K562 (cell line): Measurements from ENCODE around the gene NDUFA5. TPM values are rescaled to one million over a fixed set of nuclear protein-coding genes. Genes with fewer than 3 reads are reported as not detected.

Source experiments
- DNMT1 ChIP-seq: fragments of 450-650 bp; IDR thresholded peaks from 2 replicates; pipeline ENCODE4 v1.6.1; 2016; ENCODE audit warnings: antibody characterized with exemption, mild to moderate bottlenecking
- EWSR1 ChIP-seq: fragments of 450-650 bp; IDR thresholded peaks from 2 replicates; pipeline ENCODE4 v1.6.1; 2018; ENCODE audit warnings: borderline replicate concordance, mild to moderate bottlenecking, low read depth, moderate library complexity; ENCODE audit not compliant: partially characterized antibody
- HDAC1 ChIP-seq, 2 experiments: fragments of 450-650 bp; IDR thresholded peaks; 2 replicates each; pipeline ENCODE4 v1.6.1; 2016 to 2017; ENCODE audit warnings: inconsistent platforms in 1 of 2, mild to moderate bottlenecking in 1 of 2, moderate library complexity in 1 of 2
- KDM4B ChIP-seq, 2 experiments: fragments of 450-650 bp in 1 of 2; sonication (generic) in 1 of 2; IDR thresholded peaks; 2 replicates each; pipeline ENCODE4 v1.6.1; 2016 to 2017; ENCODE audit warnings: borderline replicate concordance in 2 of 2, antibody characterized with exemption in 1 of 2, low read depth in 1 of 2, mild to moderate bottlenecking in 1 of 2
- LEF1 ChIP-seq: fragments of 450-650 bp; IDR thresholded peaks from 2 replicates; pipeline ENCODE4 v1.6.1; 2016; ENCODE audit warnings: mild to moderate bottlenecking
- MAZ ChIP-seq, 2 experiments: fragments of 450-650 bp in 1 of 2; sonication (generic) in 1 of 2; formaldehyde crosslinking; IDR thresholded peaks in 1 of 2; conservative IDR thresholded peaks in 1 of 2; 2 replicates each; pipeline versions ENCODE4 v1.4.0 to v1.5.0; 2020; ENCODE audit warnings: mild to moderate bottlenecking in 1 of 2, missing genetic modification reagents in 1 of 2
- SMAD2 ChIP-seq: fragments of 150-350 bp; IDR thresholded peaks from 2 replicates; pipeline ENCODE4 v1.6.1; 2014; ENCODE audit warnings: low read depth, mild to moderate bottlenecking, low read length
- SP2 ChIP-seq: IDR thresholded peaks from 2 replicates; pipeline ENCODE4 v1.6.1; 2011; ENCODE audit warnings: mild to moderate bottlenecking, low read depth, low read length, moderate library complexity; ENCODE audit not compliant: poor library complexity, severe bottlenecking; ENCODE audit errors: extremely low read depth
- SREBF1 ChIP-seq: fragments of 150-350 bp; IDR thresholded peaks from 2 replicates; pipeline ENCODE4 v1.6.1; 2014; ENCODE audit warnings: antibody characterized with exemption, low read depth, low read length, borderline replicate concordance
- TAF15 ChIP-seq: fragments of 200-400 bp; formaldehyde crosslinking; IDR thresholded peaks from 2 replicates; pipeline ENCODE4 v1.6.1; 2017; ENCODE audit warnings: mild to moderate bottlenecking, low read depth, low read length, moderate library complexity
- TAL1 ChIP-seq: fragments of 450-650 bp; IDR thresholded peaks from 2 replicates; pipeline ENCODE4 v1.6.1; 2016; ENCODE audit warnings: mild to moderate bottlenecking
- ZBED1 ChIP-seq: IDR thresholded peaks from 2 replicates; pipeline ENCODE4 v1.6.1; 2014
- ZNF12 ChIP-seq: sonication (generic); formaldehyde crosslinking; IDR thresholded peaks from 2 replicates; pipeline ENCODE4 v1.4.0; 2020; ENCODE audit warnings: mild to moderate bottlenecking, missing genetic modification reagents
- ZNF408 ChIP-seq: fragments of 250-450 bp; sonication (Bioruptor Pico); IDR thresholded peaks from 2 replicates; pipeline ENCODE4 v1.4.0; 2020; ENCODE audit warnings: low read depth, mild to moderate bottlenecking, moderate library complexity
- polyA plus RNA-seq, 8 experiments: library from polyadenylated mRNA; depleted of rRNA in 4 of 8; stranded (reverse) in 5 of 8; unstranded in 3 of 8; fragments of >200 nt; fragmentation: Nextera tagmentation in 2 of 8; fragmentation: Illumina TruSeq in 1 of 8; extraction: Ambion mirVana in 2 of 8; extraction: Trizol in 1 of 8; gene quantifications; 2 replicates each; pipeline versions ENCODE4 v1.2.1 to v1.2.3, GENCODE V29; 2011 to 2014; ENCODE audit warnings: inconsistent platforms in 1 of 8, missing spikeins in 1 of 8
- total RNA-seq, 7 experiments: library from RNA; depleted of rRNA in 6 of 7; stranded (reverse); fragments of >200 nt in 6 of 7; fragmentation: Illumina TruSeq in 2 of 7; extraction: Trizol in 2 of 7; gene quantifications; 2 replicates each; pipeline versions ENCODE4 v1.2.1 to v1.2.3, GENCODE V29; 2011 to 2021; ENCODE audit warnings: low replicate concordance in 1 of 7
- TF ChIP-seq, protein P1 (sequence below): fragments of 250-450 bp; sonication (Bioruptor Pico); IDR thresholded peaks from 2 replicates; pipeline ENCODE4 v1.4.0; 2020
- TF ChIP-seq, protein P2 (sequence below): sonication (generic); formaldehyde crosslinking; IDR thresholded peaks from 2 replicates; pipeline ENCODE4 v1.8.0; 2022; ENCODE audit warnings: missing genetic modification reagents, mild to moderate bottlenecking, borderline replicate concordance

The NDUFA5 gene
- total and polyA plus RNA-seq, 9 of the 15 experiments (the other 6 are each of a cell fraction or from before 2014, with no cell fraction given) = 155 to 677 (median 269) TPM

DNA sequence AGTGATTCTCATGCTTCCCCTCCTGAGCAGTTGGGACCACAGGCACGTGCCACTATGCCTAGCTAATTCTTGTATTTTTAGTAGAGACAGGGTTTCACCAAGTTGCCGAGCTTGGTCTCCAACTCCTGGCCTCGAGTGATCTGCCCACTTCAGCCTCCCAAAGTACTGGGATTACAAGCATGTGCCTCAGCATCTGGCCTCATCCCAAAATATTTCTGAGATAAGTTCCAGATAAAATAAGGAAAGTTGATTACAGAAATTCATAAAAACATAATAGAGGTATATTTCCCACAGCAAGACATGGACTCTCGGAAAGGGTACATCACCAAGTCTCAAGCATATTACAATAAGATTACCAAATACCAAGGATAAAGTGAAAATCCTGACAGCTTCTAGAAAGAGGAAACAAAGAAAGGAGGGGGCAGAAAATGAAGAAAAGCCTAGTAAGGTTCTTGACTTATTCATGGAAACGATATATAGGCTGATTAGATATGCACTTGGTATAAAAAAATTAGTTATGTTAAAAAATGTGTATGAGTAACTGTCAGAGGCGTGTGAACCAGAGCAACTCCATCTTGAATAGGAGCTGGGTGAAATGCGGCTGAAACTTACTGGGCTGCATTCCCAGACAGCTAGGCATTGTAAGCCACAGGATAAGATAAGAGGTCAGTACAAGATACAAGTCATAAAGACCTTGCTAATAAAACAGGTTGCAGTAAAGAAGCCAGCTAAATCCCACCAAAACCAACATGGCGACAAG lies 58.2 kb downstream of the NDUFA5 start (continued):
- no peak for TF ChIP-seq KDM4B (IDR thresholded peaks at IDR 0.05; ENCODE audit: borderline replicate concordance in 2 of 2, low read depth in 1 of 2)
- TF ChIP-seq HDAC1 (IDR thresholded peaks at IDR 0.05) = no peak
- no peak for TF ChIP-seq LEF1
- TF ChIP-seq MAZ (CRISPR knock-in tag; conservative IDR thresholded peaks at IDR 0.05 in 1 of 2, IDR thresholded peaks at IDR 0.05 in 1 of 2) = peak in 1 of 2 experiments; percentile 87; a peak in 2 of 4 replicates
- TF ChIP-seq, protein P1, sequence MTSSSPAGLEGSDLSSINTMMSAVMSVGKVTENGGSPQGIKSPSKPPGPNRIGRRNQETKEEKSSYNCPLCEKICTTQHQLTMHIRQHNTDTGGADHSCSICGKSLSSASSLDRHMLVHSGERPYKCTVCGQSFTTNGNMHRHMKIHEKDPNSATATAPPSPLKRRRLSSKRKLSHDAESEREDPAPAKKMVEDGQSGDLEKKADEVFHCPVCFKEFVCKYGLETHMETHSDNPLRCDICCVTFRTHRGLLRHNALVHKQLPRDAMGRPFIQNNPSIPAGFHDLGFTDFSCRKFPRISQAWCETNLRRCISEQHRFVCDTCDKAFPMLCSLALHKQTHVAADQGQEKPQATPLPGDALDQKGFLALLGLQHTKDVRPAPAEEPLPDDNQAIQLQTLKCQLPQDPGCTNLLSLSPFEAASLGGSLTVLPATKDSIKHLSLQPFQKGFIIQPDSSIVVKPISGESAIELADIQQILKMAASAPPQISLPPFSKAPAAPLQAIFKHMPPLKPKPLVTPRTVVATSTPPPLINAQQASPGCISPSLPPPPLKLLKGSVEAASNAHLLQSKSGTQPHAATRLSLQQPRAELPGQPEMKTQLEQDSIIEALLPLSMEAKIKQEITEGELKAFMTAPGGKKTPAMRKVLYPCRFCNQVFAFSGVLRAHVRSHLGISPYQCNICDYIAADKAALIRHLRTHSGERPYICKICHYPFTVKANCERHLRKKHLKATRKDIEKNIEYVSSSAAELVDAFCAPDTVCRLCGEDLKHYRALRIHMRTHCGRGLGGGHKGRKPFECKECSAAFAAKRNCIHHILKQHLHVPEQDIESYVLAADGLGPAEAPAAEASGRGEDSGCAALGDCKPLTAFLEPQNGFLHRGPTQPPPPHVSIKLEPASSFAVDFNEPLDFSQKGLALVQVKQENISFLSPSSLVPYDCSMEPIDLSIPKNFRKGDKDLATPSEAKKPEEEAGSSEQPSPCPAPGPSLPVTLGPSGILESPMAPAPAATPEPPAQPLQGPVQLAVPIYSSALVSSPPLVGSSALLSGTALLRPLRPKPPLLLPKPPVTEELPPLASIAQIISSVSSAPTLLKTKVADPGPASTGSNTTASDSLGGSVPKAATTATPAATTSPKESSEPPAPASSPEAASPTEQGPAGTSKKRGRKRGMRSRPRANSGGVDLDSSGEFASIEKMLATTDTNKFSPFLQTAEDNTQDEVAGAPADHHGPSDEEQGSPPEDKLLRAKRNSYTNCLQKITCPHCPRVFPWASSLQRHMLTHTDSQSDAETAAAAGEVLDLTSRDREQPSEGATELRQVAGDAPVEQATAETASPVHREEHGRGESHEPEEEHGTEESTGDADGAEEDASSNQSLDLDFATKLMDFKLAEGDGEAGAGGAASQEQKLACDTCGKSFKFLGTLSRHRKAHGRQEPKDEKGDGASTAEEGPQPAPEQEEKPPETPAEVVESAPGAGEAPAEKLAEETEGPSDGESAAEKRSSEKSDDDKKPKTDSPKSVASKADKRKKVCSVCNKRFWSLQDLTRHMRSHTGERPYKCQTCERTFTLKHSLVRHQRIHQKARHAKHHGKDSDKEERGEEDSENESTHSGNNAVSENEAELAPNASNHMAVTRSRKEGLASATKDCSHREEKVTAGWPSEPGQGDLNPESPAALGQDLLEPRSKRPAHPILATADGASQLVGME = peak; percentile 98
- TF ChIP-seq DNMT1 = no peak
- TF ChIP-seq EWSR1 = no peak
- TF ChIP-seq SP2 = no peak
- TF ChIP-seq ZNF12 = no peak
- no peak for TF ChIP-seq SMAD2
- no peak for TF ChIP-seq ZBED1
- TF ChIP-seq, protein P2, sequence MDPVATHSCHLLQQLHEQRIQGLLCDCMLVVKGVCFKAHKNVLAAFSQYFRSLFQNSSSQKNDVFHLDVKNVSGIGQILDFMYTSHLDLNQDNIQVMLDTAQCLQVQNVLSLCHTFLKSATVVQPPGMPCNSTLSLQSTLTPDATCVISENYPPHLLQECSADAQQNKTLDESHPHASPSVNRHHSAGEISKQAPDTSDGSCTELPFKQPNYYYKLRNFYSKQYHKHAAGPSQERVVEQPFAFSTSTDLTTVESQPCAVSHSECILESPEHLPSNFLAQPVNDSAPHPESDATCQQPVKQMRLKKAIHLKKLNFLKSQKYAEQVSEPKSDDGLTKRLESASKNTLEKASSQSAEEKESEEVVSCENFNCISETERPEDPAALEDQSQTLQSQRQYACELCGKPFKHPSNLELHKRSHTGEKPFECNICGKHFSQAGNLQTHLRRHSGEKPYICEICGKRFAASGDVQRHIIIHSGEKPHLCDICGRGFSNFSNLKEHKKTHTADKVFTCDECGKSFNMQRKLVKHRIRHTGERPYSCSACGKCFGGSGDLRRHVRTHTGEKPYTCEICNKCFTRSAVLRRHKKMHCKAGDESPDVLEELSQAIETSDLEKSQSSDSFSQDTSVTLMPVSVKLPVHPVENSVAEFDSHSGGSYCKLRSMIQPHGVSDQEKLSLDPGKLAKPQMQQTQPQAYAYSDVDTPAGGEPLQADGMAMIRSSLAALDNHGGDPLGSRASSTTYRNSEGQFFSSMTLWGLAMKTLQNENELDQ (CRISPR knock-in tag) = no peak
- TF ChIP-seq TAF15 = no peak
- no peak for TF ChIP-seq TAL1
- TF ChIP-seq SREBF1 = no peak
- no peak for TF ChIP-seq ZNF408 (CRISPR knock-in tag)
